Fibroblast of mammary gland (primary cell): ENCODE results near the gene ANKRD13C.

Source experiments
- DNase-seq: peaks from one replicate; pipeline ENCODE4 v3.0.0-alpha.2; 2010; ENCODE audit warnings: low read depth
- H3K4me3 ChIP-seq: 2 replicates; pipeline ENCODE4 v1.5.1; 2011; ENCODE audit warnings: low read depth, mild to moderate bottlenecking, low read length, moderate library complexity; ENCODE audit not compliant: control insufficient read depth
- CTCF ChIP-seq: conservative IDR thresholded peaks from 2 replicates; pipeline ENCODE4 v1.5.1; 2011; ENCODE audit warnings: low read depth, low read length, inconsistent platforms; ENCODE audit not compliant: control insufficient read depth, insufficient read depth

ANKRD13C gene

DNA sequence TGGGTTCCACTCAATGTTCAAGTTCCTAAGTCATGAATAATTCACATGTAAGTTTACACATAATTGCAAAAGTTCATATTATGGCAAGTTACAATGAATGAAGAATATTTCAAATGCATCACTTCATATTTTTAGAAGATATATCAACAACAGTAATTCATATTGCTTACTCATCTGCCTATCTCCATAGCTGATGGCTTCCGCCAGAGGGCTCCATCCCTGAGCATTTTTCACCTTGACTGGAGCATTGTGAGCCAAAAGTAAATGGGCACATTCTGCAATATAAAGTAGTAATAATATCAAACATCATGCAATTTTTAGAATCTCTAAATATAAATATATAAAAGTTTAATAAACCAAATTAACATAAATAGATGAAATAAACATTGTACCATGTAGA, 29.8 kb downstream of the ANKRD13C start:
- no peak overlapping the region for H3K4me3 ChIP-seq
- no peak for DNase-seq
- no peak for TF ChIP-seq CTCF

DNA sequence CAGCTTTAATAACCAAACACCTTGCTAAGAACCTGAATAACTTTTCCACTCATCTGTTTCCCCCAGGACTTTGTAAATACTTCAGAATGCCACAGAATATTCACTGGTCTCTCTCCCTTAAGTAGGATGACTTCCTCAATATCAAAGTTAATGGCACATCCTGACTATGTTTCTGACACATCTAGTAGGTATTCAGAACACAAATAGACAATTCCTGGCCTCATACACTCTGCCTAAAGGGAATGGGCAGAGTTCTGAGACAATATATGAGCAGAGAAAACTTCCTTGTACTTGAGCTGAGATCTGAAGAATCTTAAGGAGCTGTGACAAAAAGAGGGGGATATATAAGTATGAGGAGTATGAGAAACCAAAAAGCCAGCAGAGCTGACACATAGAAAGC, 34.8 kb downstream of the ANKRD13C start:
- H3K4me3 ChIP-seq, result no peak overlapping the region
- DNase-seq, result peak; percentile 55
- TF ChIP-seq CTCF, result no peak

GRCh38 chr1:70318191-70318590, 36.3 kb downstream of the ANKRD13C start:
- no peak for DNase-seq
- H3K4me3 ChIP-seq, result no peak overlapping the region
- TF ChIP-seq CTCF, result no peak

- H3K4me3 ChIP-seq, result no peak overlapping the region
- TF ChIP-seq CTCF, result no peak
- DNase-seq, result no peak
Measured at GRCh38 chr1:70317087-70317486, 37.4 kb downstream of the ANKRD13C start.

DNA sequence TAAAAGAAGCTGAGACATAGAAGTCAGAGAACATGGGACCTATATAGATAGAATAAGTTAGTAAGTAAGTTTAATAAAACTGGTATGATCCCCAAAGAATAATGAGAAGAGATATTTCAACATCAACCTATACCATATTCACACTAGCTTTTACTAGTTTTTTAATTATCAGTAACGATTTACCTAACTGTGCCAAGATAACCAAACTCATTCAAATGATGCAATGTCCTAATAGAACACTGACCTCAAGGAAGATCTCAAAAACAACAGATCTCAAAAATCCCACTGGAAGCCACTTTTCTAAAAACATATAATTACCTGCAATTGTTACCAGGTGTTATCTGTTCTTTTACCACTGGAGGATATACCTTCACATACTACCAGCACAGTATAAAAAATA, 38.7 kb downstream of the ANKRD13C start:
- no peak for TF ChIP-seq CTCF
- DNase-seq, result no peak
- no peak overlapping the region for H3K4me3 ChIP-seq

GRCh38 chr1:70314706-70315304, 39.7 kb downstream of the ANKRD13C start:
- no peak for DNase-seq
- no peak for TF ChIP-seq CTCF
- H3K4me3 ChIP-seq, result no peak overlapping the region

DNA sequence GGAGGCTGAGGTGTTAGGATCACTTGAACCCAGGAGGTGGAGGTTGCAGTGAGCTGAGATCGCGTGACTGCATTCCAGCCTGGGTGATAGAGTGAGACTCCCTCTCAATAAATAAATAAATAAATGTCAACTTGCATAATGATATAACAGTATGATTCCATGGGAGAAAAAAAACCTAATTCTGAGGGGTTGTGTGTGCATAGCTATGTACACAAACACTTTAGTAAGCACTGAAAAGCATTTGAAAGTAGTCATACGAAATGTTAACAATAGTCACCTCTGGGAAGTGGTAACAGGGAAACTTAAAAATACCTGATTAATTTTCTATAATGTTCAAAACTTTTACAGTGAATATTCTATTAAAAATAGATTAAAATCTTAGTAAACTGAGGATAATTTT, 43.2 kb downstream of the ANKRD13C start:
- no peak for TF ChIP-seq CTCF
- no peak overlapping the region for H3K4me3 ChIP-seq
- DNase-seq, result no peak
